ENCODE results near the gene TBC1D22A. TPM values are rescaled to one million over a fixed set of nuclear protein-coding genes. Genes with fewer than 3 reads are reported as not detected.

TBC1D22A gene
- total RNA-seq, 1 experiment from 2014 or later = 20.9 TPM

DNA sequence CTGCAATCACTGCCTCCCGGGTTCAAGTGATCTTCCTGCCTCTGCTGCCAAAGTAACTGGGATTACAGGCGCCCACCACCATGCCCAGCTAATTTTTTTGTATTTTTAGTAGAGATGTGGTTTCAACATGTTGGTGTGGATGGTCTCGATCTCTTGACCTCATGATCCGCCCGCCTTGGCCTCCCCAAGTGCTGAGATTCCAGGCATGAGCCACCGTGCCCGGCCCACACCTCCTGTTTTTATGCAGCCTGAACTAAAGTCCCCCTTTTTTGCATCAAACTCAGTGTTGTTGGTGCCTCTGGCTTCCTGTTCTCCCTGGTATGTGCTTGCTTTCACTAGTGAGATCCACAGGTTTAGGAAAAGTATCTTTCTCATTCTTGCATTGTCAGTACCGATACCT, 4.2 kb downstream of the TBC1D22A start:
- intact Hi-C loops (cut with micrococcal nuclease) = no loop called here
- no TSS peak for BruUV-seq (replicated peaks)
- H3K9me3 ChIP-seq (ENCODE audit: control insufficient read depth in 1 of 2, insufficient read depth in 1 of 2, low read depth in 1 of 2, low read length in 2 of 2) = no peaks in the 10 kb centered on the region
- H3K36me3 ChIP-seq (ENCODE audit: control insufficient read depth in 1 of 2, insufficient read depth in 2 of 2, low read length in 2 of 2) = no peaks in the 10 kb centered on the region; a peak in 1 of 4 replicates
- no peaks in the 10 kb centered on the region for H3K27me3 ChIP-seq (ENCODE audit: insufficient read depth, low read length)
- H3K4me1 ChIP-seq (ENCODE audit: control insufficient read depth in 1 of 2, insufficient read depth in 2 of 2, low read length in 2 of 2) = peaks cover 7 to 16% of the 10 kb centered on the region in 2 experiments
- RAD21 ChIA-PET (ENCODE audit: low non-redundant PET in 1 of 2, low total read pairs in 2 of 2, uncharacterized antibody in 2 of 2, unreplicated experiment in 2 of 2) = no interaction called here
- no peak overlapping the region for H3K4me2 ChIP-seq (ENCODE audit: low read length)
- CTCF ChIA-PET = no interaction called here
- no peak overlapping the region for H3K27ac ChIP-seq (ENCODE audit: low read depth, low read length)
- no peak overlapping the region for H3K9ac ChIP-seq (ENCODE audit: low read length)
- H4K20me1 ChIP-seq (ENCODE audit: insufficient read depth) = no peaks in the 10 kb centered on the region
- TF ChIP-seq ELF1 (IDR thresholded peaks at IDR 0.05; ENCODE audit: borderline replicate concordance, low read depth) (no peak), EGR1 (IDR thresholded peaks at IDR 0.05; ENCODE audit: low read depth) (no peak), ZFX (IDR thresholded peaks at IDR 0.05) (no peak), CBX3 (IDR thresholded peaks at IDR 0.05; ENCODE audit: low read depth) (no peak), JUND (IDR thresholded peaks at IDR 0.05) (no peak), ZNF274 (IDR thresholded peaks at IDR 0.05; ENCODE audit: low read depth, low read length) (no peak), SP1 (IDR thresholded peaks at IDR 0.05; ENCODE audit: low read depth) (no peak), YY1 (IDR thresholded peaks at IDR 0.05; ENCODE audit: extremely low read depth, insufficient replicate concordance, low read depth, low read length) (no peak), EZH2 (IDR thresholded peaks at IDR 0.05) (no peak), CEBPB (IDR thresholded peaks at IDR 0.05; ENCODE audit: low read depth) (no peak)
- TF ChIP-seq, protein P1, sequence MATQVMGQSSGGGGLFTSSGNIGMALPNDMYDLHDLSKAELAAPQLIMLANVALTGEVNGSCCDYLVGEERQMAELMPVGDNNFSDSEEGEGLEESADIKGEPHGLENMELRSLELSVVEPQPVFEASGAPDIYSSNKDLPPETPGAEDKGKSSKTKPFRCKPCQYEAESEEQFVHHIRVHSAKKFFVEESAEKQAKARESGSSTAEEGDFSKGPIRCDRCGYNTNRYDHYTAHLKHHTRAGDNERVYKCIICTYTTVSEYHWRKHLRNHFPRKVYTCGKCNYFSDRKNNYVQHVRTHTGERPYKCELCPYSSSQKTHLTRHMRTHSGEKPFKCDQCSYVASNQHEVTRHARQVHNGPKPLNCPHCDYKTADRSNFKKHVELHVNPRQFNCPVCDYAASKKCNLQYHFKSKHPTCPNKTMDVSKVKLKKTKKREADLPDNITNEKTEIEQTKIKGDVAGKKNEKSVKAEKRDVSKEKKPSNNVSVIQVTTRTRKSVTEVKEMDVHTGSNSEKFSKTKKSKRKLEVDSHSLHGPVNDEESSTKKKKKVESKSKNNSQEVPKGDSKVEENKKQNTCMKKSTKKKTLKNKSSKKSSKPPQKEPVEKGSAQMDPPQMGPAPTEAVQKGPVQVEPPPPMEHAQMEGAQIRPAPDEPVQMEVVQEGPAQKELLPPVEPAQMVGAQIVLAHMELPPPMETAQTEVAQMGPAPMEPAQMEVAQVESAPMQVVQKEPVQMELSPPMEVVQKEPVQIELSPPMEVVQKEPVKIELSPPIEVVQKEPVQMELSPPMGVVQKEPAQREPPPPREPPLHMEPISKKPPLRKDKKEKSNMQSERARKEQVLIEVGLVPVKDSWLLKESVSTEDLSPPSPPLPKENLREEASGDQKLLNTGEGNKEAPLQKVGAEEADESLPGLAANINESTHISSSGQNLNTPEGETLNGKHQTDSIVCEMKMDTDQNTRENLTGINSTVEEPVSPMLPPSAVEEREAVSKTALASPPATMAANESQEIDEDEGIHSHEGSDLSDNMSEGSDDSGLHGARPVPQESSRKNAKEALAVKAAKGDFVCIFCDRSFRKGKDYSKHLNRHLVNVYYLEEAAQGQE (IDR thresholded peaks at IDR 0.05; ENCODE audit: low read depth) = no peak
- TF ChIP-seq, protein P2, sequence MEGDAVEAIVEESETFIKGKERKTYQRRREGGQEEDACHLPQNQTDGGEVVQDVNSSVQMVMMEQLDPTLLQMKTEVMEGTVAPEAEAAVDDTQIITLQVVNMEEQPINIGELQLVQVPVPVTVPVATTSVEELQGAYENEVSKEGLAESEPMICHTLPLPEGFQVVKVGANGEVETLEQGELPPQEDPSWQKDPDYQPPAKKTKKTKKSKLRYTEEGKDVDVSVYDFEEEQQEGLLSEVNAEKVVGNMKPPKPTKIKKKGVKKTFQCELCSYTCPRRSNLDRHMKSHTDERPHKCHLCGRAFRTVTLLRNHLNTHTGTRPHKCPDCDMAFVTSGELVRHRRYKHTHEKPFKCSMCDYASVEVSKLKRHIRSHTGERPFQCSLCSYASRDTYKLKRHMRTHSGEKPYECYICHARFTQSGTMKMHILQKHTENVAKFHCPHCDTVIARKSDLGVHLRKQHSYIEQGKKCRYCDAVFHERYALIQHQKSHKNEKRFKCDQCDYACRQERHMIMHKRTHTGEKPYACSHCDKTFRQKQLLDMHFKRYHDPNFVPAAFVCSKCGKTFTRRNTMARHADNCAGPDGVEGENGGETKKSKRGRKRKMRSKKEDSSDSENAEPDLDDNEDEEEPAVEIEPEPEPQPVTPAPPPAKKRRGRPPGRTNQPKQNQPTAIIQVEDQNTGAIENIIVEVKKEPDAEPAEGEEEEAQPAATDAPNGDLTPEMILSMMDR (IDR thresholded peaks at IDR 0.05 in 2 of 3, conservative IDR thresholded peaks at IDR 0.05 in 1 of 3; ENCODE audit: borderline replicate concordance in 1 of 3, insufficient read depth in 1 of 3, low read depth in 2 of 3, low read length in 2 of 3) = no peak
- TF ChIP-seq, protein P3, sequence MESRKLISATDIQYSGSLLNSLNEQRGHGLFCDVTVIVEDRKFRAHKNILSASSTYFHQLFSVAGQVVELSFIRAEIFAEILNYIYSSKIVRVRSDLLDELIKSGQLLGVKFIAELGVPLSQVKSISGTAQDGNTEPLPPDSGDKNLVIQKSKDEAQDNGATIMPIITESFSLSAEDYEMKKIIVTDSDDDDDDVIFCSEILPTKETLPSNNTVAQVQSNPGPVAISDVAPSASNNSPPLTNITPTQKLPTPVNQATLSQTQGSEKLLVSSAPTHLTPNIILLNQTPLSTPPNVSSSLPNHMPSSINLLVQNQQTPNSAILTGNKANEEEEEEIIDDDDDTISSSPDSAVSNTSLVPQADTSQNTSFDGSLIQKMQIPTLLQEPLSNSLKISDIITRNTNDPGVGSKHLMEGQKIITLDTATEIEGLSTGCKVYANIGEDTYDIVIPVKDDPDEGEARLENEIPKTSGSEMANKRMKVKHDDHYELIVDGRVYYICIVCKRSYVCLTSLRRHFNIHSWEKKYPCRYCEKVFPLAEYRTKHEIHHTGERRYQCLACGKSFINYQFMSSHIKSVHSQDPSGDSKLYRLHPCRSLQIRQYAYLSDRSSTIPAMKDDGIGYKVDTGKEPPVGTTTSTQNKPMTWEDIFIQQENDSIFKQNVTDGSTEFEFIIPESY (IDR thresholded peaks at IDR 0.05; ENCODE audit: extremely low read depth, insufficient replicate concordance, low read length) = no peak
- ATAC-seq = no peak
- no peak overlapping the region for H3K4me3 ChIP-seq (replicated peaks in 1 of 2; ENCODE audit: low read depth in 1 of 2, low read length in 2 of 2)
- H2AFZ ChIP-seq (ENCODE audit: low read depth, low read length, poor library complexity, severe bottlenecking) = no peak overlapping the region
- H3K79me2 ChIP-seq (ENCODE audit: insufficient read depth, low read length) = peaks cover 71% of the 10 kb centered on the region
- no peaks in the 10 kb centered on the region for H3K9me2 ChIP-seq (ENCODE audit: insufficient read depth)
- POLR2A ChIA-PET = no interaction called here
- DNase-seq (ENCODE audit: low read depth, low spot score) = no peak
